HG03139 (cell line): ENCODE data around the gene NHS.
"Not testable (repeated sequence)": the region's sequence is repeated elsewhere in the genome, so short reads cannot be mapped to it uniquely, and the experiment has no call there.

Source experiments
- ATAC-seq: cut with Tn5 transposase; IDR thresholded peaks from one replicate; pipeline ENCODE4 v1.9.1; 2021; ENCODE audit not compliant: unreplicated experiment

NHS gene

GRCh38 chrX:17443556-17443955, 68.6 kb downstream of the NHS start:
- ATAC-seq: no peak

GRCh38 chrX:17446269-17446668, 71.3 kb downstream of the NHS start:
- not testable (repeated sequence) for ATAC-seq

GRCh38 chrX:17448188-17448587, 73.2 kb downstream of the NHS start:
- no peak for ATAC-seq

GRCh38 chrX:17449866-17450265, 74.9 kb downstream of the NHS start:
- no peak for ATAC-seq

- ATAC-seq: no peak
Observed at GRCh38 chrX:17453788-17454187, 78.8 kb downstream of the NHS start.

- ATAC-seq: no peak
Observed at GRCh38 chrX:17456526-17456925, 81.5 kb downstream of the NHS start.

- no peak for ATAC-seq
Observed at GRCh38 chrX:17459008-17459611, 84.1 kb downstream of the NHS start.

GRCh38 chrX:17459661-17460060, 84.7 kb downstream of the NHS start:
- no peak for ATAC-seq

GRCh38 chrX:17462881-17463280, 87.9 kb downstream of the NHS start:
- ATAC-seq: no peak

- ATAC-seq: no peak
Observed at GRCh38 chrX:17464194-17464593, 89.2 kb downstream of the NHS start.

- ATAC-seq: no peak
Observed at GRCh38 chrX:17465201-17465600, 90.2 kb downstream of the NHS start.

GRCh38 chrX:17465802-17466201, 90.8 kb downstream of the NHS start:
- no peak for ATAC-seq

GRCh38 chrX:17470136-17470535, 95.1 kb downstream of the NHS start:
- ATAC-seq: no peak

GRCh38 chrX:17471121-17471520, 96.1 kb downstream of the NHS start:
- ATAC-seq: no peak

- ATAC-seq: no peak
Observed at GRCh38 chrX:17471861-17472260, 96.9 kb downstream of the NHS start.

- ATAC-seq: no peak
Observed at GRCh38 chrX:17472424-17472823, 97.4 kb downstream of the NHS start.

- ATAC-seq: no peak
Observed at GRCh38 chrX:17473021-17473420, 98.0 kb downstream of the NHS start.

GRCh38 chrX:17474892-17475291, 99.9 kb downstream of the NHS start:
- no peak for ATAC-seq

- ATAC-seq: no peak
Observed at GRCh38 chrX:17475449-17476217, 100.6 kb downstream of the NHS start.

- ATAC-seq: no peak
Observed at GRCh38 chrX:17476411-17476810, 101.4 kb downstream of the NHS start.

- ATAC-seq: no peak
Observed at GRCh38 chrX:17481086-17481485, 106.1 kb downstream of the NHS start.

GRCh38 chrX:17484592-17484991, 109.6 kb downstream of the NHS start:
- no peak for ATAC-seq

- no peak for ATAC-seq
Observed at GRCh38 chrX:17485391-17485790, 110.4 kb downstream of the NHS start.
